D721Med (cell line): ENCODE results near the gene PPP1CC.

Experiments
- DNase-seq: peaks from one replicate; pipeline ENCODE4 v3.0.0; 2011; ENCODE audit warnings: low spot score; ENCODE audit not compliant: insufficient read length
- FAIRE-seq: peaks from 2 replicates; lab custom pipeline; 2011; peaks lifted over from hg19 to GRCh38; lab: Jason Lieb, UNC
- TF ChIP-seq, protein P1 (sequence below): IDR thresholded peaks from 2 replicates; pipeline ENCODE4 v1.5.1; 2012; ENCODE audit warnings: mild to moderate bottlenecking, control low read depth; ENCODE audit not compliant: insufficient read depth; ENCODE audit errors: missing control alignments

The PPP1CC gene

DNA sequence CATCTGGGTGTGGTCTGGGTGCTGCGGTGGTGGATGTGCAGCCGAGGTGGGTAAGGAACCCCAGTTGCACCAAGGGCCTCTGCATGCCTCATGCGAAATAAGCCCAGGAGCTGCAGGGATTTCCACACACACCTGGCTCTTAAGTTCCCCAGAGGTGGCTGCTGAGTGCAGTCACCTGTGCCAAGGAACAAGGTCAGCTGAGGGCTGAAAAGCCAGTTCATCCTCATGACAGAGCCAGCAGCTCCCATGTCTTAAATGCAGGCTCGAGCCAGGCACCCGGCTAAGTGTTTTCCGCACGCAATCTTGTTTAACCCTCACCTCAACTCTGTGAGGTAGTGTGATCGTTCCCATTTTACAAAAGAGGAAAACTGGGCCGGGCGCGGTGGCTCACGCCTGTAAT, 63.5 kb downstream of the PPP1CC start:
- no peak for FAIRE-seq
- no peak for DNase-seq
- TF ChIP-seq, protein P1, sequence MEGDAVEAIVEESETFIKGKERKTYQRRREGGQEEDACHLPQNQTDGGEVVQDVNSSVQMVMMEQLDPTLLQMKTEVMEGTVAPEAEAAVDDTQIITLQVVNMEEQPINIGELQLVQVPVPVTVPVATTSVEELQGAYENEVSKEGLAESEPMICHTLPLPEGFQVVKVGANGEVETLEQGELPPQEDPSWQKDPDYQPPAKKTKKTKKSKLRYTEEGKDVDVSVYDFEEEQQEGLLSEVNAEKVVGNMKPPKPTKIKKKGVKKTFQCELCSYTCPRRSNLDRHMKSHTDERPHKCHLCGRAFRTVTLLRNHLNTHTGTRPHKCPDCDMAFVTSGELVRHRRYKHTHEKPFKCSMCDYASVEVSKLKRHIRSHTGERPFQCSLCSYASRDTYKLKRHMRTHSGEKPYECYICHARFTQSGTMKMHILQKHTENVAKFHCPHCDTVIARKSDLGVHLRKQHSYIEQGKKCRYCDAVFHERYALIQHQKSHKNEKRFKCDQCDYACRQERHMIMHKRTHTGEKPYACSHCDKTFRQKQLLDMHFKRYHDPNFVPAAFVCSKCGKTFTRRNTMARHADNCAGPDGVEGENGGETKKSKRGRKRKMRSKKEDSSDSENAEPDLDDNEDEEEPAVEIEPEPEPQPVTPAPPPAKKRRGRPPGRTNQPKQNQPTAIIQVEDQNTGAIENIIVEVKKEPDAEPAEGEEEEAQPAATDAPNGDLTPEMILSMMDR, result no peak

DNA sequence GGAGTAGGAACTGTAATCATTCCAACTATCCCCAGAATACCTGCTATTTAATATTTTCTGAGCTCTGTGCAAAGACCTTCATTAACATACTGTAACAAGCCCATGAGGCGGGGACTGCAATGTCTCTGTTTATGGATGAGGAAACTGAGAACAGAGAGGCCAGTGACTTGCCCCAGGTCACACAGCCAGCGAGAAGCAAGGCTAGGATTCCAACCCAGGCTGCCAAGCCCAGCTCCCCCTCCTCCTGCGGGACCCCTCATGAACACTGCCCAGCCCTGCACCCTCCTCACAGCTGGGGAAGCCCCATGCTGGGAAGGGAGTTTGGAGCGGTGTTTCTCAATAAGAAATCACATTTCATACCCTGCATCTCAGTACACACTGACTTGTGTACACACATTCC, 64.7 kb downstream of the PPP1CC start:
- DNase-seq (no peak), FAIRE-seq (no peak)
- TF ChIP-seq, protein P1, result no peak

DNA sequence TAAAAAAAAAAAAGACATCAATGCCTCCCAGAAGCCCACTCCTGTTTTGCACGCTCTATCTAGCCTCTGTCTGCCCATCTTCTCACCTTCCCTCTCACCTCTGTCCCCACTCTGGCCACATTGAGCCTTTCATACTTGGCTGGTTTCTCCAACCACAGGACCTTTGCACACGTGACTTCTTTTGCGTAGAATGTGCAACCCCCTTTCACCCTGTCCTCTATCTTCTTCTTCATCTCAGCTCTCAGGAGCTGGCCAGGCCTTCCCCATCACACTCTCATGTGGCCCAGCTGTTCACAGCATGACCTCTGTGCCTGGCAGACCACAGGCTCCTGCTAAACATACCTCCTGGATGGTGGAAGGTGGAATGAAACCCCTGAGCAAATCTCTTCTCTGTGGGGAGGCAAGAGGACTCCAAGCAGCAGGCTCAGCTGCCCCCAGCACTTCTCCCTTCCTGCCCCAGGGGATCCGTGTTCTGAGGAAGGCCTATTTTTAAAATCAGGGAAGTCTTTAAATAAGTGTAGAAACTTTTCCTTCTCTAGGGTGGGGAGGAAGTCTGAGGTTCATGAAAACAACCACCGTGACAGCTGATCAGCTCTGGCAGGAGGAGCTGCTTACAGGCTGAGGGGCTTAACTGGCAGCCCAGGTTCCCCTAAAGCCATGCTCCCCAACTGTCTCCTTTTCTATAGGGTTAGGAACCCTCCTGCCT, 65.3 kb downstream of the PPP1CC start:
- TF ChIP-seq, protein P1, result no peak
- no peak for DNase-seq
- FAIRE-seq, result no peak

DNA sequence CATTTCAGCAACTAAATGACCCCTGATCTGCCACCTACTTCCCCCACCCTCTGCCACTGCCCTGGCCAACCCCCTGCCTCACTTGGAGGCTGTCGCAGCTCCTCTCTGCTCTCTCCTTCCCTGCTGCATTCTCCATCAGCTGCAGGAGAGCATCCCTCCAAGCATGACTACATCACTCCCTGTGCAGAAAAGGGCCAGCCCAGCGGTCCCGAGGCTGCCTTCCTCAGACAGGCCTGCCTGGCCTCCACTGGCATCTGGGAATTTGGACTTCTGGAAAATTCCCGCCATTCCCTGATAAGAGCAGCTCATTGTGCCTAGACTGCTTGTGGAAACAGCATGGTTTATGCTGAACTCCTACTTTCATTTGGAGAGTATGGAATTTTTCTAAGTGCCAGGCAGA, 66.5 kb downstream of the PPP1CC start:
- FAIRE-seq (no peak), DNase-seq (no peak)
- TF ChIP-seq, protein P1, result no peak

DNA sequence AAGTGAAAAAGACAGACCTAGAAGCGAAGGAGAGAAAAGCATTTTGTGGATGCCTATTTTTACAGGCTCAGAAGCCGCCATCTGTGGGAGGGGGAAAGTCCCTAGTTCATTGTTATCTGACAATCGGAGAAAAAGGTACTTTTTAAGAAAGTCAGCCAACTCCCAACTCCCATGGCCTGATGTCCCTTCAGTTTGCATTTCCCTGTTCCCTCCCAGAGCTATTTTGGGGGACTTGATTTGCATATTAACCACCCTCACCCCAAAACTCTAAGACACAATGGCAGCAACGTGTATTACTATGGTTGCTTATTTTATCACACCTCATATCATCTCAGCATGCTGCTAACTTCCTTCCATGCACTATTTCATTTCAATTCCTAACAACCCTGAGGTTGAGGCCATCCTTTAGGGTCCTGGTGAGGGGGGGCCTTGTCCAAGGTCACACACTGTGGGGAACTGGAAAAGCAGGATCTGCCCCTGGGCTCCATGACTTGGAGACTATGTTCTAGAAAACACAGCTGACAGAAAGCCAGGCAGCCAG, 72.5 kb downstream of the PPP1CC start:
- FAIRE-seq (no peak), DNase-seq (no peak)
- TF ChIP-seq, protein P1, result no peak
